Measurements from ENCODE around the gene SCAF8.

Gene SCAF8

DNA sequence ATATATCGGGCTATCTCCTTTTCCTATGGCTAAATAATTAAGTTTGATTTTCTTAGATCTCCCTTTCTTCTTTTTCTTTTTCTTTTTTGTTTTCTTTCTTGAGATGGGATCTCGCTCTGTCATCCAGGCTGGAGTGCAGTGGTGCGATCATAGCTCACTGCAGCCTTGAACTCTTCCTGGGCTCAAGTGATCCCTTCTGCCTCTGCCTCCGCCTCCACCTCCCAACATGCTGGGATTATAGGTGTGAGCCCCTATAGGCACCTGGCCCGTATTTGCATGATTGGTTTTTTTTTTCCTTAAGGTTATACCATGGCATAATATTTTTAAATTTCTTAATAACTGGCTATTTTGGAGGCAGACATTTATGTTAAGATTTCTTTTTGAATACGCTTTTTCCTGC lies 106.3 kb downstream of the SCAF8 start:
- Histone ChIP-seq H3K9me3 (ENCODE audit: control insufficient read depth, insufficient read depth, low read depth, low read length) (no peaks in the 10 kb centered on the region), H3K36me3 (ENCODE audit: control insufficient read depth in 2 of 2, insufficient read depth in 1 of 2, low read length in 2 of 2) (peaks cover 0 to 5% of the 10 kb centered on the region in 2 experiments; a peak in 1 of 3 replicates), H3K4me3 (ENCODE audit: low read depth, low read length) (no peak overlapping the region), H3K27ac (ENCODE audit: extremely low read depth, low read depth, low read length) (no peak overlapping the region), H3K4me1 (ENCODE audit: control insufficient read depth, insufficient read depth, low read length) (peaks cover 16% of the 10 kb centered on the region)
- TF ChIP-seq ZNF138 (tag by site-specific recombination; IDR thresholded peaks at IDR 0.05; ENCODE audit: borderline replicate concordance) (no peak), ZNF658 (tag by site-specific recombination; IDR thresholded peaks at IDR 0.05) (no peak)
- ChIA-PET CTCF (interaction anchor here (0.7 kb wide), 1 partner anchor 31 kb away, joined by 3 read pairs; no protein-coding TSS in a partner anchor), POLR2A (no interaction called here)

DNA sequence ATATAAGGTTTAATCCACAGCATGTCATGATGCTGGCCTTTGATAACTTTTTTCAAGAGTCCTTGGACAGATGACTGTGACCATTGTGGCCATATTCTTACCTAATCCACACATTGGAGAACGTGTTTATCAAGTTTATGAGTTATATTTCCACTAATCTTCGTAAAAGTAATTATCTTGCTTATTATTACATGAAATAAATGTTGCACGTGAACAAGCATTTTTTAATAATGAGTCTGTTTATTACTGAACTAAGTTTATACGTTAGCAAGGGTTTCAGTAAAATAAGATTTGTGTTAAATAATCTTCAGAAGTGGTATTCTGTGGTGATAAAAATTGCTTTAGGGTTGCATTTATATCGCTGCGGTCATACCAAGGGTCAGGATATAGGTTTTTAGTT lies 107.1 kb downstream of the SCAF8 start:
- CTCF ChIA-PET = interaction anchor here (0.7 kb wide), 1 partner anchor 30 kb away, joined by 3 read pairs; no protein-coding TSS in a partner anchor
- Histone ChIP-seq H3K4me1 (ENCODE audit: control insufficient read depth, insufficient read depth, low read length) (peaks cover 15% of the 10 kb centered on the region), H3K36me3 (ENCODE audit: control insufficient read depth in 2 of 2, insufficient read depth in 1 of 2, low read length in 2 of 2) (peaks cover 0 to 4% of the 10 kb centered on the region in 2 experiments; a peak in 1 of 3 replicates), H3K4me3 (ENCODE audit: low read depth, low read length) (no peak overlapping the region), H3K27ac (ENCODE audit: extremely low read depth, low read depth, low read length) (no peak overlapping the region), H3K9me3 (ENCODE audit: control insufficient read depth, insufficient read depth, low read depth, low read length) (no peaks in the 10 kb centered on the region)
- POLR2A ChIA-PET = no interaction called here
- TF ChIP-seq ZNF623 (tag by site-specific recombination; IDR thresholded peaks at IDR 0.05) = no peak
- TF ChIP-seq ZNF600 (tag by site-specific recombination; IDR thresholded peaks at IDR 0.05) = no peak
- no peak for TF ChIP-seq ZSCAN30 (tag by site-specific recombination; IDR thresholded peaks at IDR 0.05)
- TF ChIP-seq ZNF544 (tag by site-specific recombination; IDR thresholded peaks at IDR 0.05) = no peak
- TF ChIP-seq ZNF184 (tag by site-specific recombination; IDR thresholded peaks at IDR 0.05) = no peak

DNA sequence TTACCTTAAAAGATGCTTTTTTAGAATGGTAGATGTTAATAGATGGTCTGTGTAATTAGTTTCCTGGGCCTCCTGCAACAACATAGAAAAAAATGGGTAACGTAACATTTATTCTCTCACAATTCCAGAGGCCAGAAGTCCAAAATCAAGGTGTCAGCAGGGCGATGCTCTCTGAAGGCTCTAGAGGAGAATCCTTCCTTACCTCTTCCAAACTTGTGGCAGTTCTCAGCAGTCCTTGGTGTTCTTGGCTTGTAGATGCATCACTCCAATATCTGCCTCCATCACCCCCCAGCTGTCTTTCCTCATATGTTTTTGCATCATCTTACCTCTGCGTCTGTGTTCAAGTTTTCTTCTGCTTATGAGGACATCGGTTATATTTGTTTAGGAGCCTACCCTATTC lies 107.9 kb downstream of the SCAF8 start:
- H3K4me1 ChIP-seq (ENCODE audit: control insufficient read depth, insufficient read depth, low read length) = peaks cover 15% of the 10 kb centered on the region
- H3K4me3 ChIP-seq (ENCODE audit: low read depth, low read length) = no peak overlapping the region
- H3K36me3 ChIP-seq (ENCODE audit: control insufficient read depth in 2 of 2, insufficient read depth in 1 of 2, low read length in 2 of 2) = peaks cover 0 to 4% of the 10 kb centered on the region in 2 experiments; a peak in 1 of 3 replicates
- TF ChIP-seq ZNF548 (tag by site-specific recombination; IDR thresholded peaks at IDR 0.05) (peak; percentile 86), SETDB1 (IDR thresholded peaks at IDR 0.05; ENCODE audit: insufficient read length, low read length) (peak; percentile 54), MYNN (tag by site-specific recombination; IDR thresholded peaks at IDR 0.05; ENCODE audit: borderline replicate concordance) (no peak), ZNF121 (tag by site-specific recombination; IDR thresholded peaks at IDR 0.05) (no peak), ZBTB8A (tag by site-specific recombination; IDR thresholded peaks at IDR 0.05) (no peak), ZNF629 (tag by site-specific recombination; IDR thresholded peaks at IDR 0.05) (peak; percentile 50; the same call in 1 of the 2 replicates), ZNF510 (tag by site-specific recombination; IDR thresholded peaks at IDR 0.05; ENCODE audit: insufficient replicate concordance) (no peak), ZNF335 (tag by site-specific recombination; conservative IDR thresholded peaks at IDR 0.05) (no peak), IKZF3 (tag by site-specific recombination; IDR thresholded peaks at IDR 0.05) (no peak), FEZF1 (tag by site-specific recombination; IDR thresholded peaks at IDR 0.05) (no peak)
- TF ChIP-seq, protein P1, sequence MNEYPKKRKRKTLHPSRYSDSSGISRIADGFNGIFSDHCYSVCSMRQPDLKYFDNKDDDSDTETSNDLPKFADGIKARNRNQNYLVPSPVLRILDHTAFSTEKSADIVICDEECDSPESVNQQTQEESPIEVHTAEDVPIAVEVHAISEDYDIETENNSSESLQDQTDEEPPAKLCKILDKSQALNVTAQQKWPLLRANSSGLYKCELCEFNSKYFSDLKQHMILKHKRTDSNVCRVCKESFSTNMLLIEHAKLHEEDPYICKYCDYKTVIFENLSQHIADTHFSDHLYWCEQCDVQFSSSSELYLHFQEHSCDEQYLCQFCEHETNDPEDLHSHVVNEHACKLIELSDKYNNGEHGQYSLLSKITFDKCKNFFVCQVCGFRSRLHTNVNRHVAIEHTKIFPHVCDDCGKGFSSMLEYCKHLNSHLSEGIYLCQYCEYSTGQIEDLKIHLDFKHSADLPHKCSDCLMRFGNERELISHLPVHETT (tag by site-specific recombination; IDR thresholded peaks at IDR 0.05) = no peak
- TF ChIP-seq, protein P2, sequence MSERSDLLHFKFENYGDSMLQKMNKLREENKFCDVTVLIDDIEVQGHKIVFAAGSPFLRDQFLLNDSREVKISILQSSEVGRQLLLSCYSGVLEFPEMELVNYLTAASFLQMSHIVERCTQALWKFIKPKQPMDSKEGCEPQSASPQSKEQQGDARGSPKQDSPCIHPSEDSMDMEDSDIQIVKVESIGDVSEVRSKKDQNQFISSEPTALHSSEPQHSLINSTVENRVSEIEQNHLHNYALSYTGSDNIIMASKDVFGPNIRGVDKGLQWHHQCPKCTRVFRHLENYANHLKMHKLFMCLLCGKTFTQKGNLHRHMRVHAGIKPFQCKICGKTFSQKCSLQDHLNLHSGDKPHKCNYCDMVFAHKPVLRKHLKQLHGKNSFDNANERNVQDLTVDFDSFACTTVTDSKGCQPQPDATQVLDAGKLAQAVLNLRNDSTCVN (tag by site-specific recombination; optimal IDR thresholded peaks at IDR 0.05) = no peak
- TF ChIP-seq, protein P3, sequence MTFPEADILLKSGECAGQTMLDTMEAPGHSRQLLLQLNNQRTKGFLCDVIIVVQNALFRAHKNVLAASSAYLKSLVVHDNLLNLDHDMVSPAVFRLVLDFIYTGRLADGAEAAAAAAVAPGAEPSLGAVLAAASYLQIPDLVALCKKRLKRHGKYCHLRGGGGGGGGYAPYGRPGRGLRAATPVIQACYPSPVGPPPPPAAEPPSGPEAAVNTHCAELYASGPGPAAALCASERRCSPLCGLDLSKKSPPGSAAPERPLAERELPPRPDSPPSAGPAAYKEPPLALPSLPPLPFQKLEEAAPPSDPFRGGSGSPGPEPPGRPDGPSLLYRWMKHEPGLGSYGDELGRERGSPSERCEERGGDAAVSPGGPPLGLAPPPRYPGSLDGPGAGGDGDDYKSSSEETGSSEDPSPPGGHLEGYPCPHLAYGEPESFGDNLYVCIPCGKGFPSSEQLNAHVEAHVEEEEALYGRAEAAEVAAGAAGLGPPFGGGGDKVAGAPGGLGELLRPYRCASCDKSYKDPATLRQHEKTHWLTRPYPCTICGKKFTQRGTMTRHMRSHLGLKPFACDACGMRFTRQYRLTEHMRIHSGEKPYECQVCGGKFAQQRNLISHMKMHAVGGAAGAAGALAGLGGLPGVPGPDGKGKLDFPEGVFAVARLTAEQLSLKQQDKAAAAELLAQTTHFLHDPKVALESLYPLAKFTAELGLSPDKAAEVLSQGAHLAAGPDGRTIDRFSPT (tag by site-specific recombination; IDR thresholded peaks at IDR 0.05) = no peak
- CTCF ChIA-PET = no interaction called here
- POLR2A ChIA-PET = no interaction called here
- no peak overlapping the region for H3K27ac ChIP-seq (ENCODE audit: extremely low read depth, low read depth, low read length)
- H3K9me3 ChIP-seq (ENCODE audit: control insufficient read depth, insufficient read depth, low read depth, low read length) = no peaks in the 10 kb centered on the region

All from HEK293 (cell line).